GM23248 (cell line): ENCODE data around the gene CELA2A. TPM values are rescaled to one million over a fixed set of nuclear protein-coding genes. Genes with fewer than 3 reads are reported as not detected.
"Not testable (repeated sequence)": the region's sequence is repeated elsewhere in the genome, so short reads cannot be mapped to it uniquely, and the experiment has no call there.

Experiments
- DNase-seq: peaks from one replicate; pipeline ENCODE4 v3.0.0-alpha.2; 2015
- H2AFZ ChIP-seq: fragments of 200-600 bp; sonication (generic); 2 replicates; pipeline ENCODE4 v1.6.1; 2016; ENCODE audit warnings: antibody characterized with exemption
- H3F3A ChIP-seq: fragments of 200-600 bp; sonication (generic); 2 replicates; pipeline ENCODE4 v1.6.1; 2016; ENCODE audit warnings: mild to moderate bottlenecking, antibody characterized with exemption, mixed run types; ENCODE audit not compliant: insufficient read depth
- H3K27ac ChIP-seq: fragments of 200-600 bp; sonication (generic); 2 replicates; pipeline ENCODE4 v1.5.1; 2016; ENCODE audit warnings: mild to moderate bottlenecking
- H3K27me3 ChIP-seq: fragments of 200-600 bp; sonication (generic); replicated peaks from 2 replicates; pipeline ENCODE4 v1.6.1; 2016; ENCODE audit warnings: mild to moderate bottlenecking; ENCODE audit not compliant: insufficient read depth
- H3K36me3 ChIP-seq: fragments of 200-600 bp; sonication (generic); 2 replicates; pipeline ENCODE4 v1.6.1; 2016; ENCODE audit warnings: low read depth, mild to moderate bottlenecking
- H3K4me1 ChIP-seq: fragments of 200-600 bp; sonication (generic); 2 replicates; pipeline ENCODE4 v1.6.1; 2016; ENCODE audit warnings: mild to moderate bottlenecking; ENCODE audit not compliant: insufficient read depth
- H3K4me2 ChIP-seq: fragments of 200-600 bp; sonication (generic); one replicate; pipeline ENCODE4 v1.6.1; 2016; ENCODE audit warnings: mild to moderate bottlenecking; ENCODE audit not compliant: unreplicated experiment
- H3K4me3 ChIP-seq: fragments of 200-600 bp; sonication (generic); 2 replicates; pipeline ENCODE4 v1.5.1; 2016; ENCODE audit warnings: mild to moderate bottlenecking
- H3K79me2 ChIP-seq: fragments of 200-600 bp; sonication (generic); 2 replicates; pipeline ENCODE4 v1.6.1; 2016; ENCODE audit warnings: mild to moderate bottlenecking; ENCODE audit not compliant: insufficient read depth
- H3K9ac ChIP-seq: fragments of 200-600 bp; sonication (generic); 2 replicates; pipeline ENCODE4 v1.6.1; 2016; ENCODE audit warnings: mild to moderate bottlenecking
- H3K9me2 ChIP-seq: fragments of 200-600 bp; sonication (generic); 2 replicates; pipeline ENCODE4 v1.6.1; 2016; ENCODE audit warnings: mixed run types, mild to moderate bottlenecking, moderate library complexity; ENCODE audit not compliant: insufficient read depth
- H3K9me3 ChIP-seq: fragments of 200-600 bp; sonication (generic); one replicate; pipeline ENCODE4 v1.6.1; 2017; ENCODE audit warnings: low read depth
- H4K20me1 ChIP-seq: fragments of 200-600 bp; sonication (generic); 2 replicates; pipeline ENCODE4 v1.6.0; 2016; ENCODE audit not compliant: insufficient read depth
- EZH2 ChIP-seq: fragments of 200-600 bp; sonication (generic); IDR thresholded peaks from 2 replicates; pipeline ENCODE4 v1.6.1; 2018; ENCODE audit warnings: antibody characterized with exemption, mild to moderate bottlenecking; ENCODE audit not compliant: insufficient read depth, poor library complexity, severe bottlenecking
- EZH2phosphoT487 ChIP-seq: fragments of 200-600 bp; sonication (generic); IDR thresholded peaks from 2 replicates; pipeline ENCODE4 v1.6.1; 2018; ENCODE audit warnings: antibody characterized with exemption, moderate library complexity, mild to moderate bottlenecking, low read depth; ENCODE audit not compliant: insufficient read depth
- WGBS, 2 experiments: methylation state at CpG; one replicate each; pipeline ENCODE4 v1.1.6; 2015 to 2017; ENCODE audit warnings: low lambda C conversion rate in 2 of 2, low coverage in 1 of 2; ENCODE audit errors: missing lambda C conversion rate in 2 of 2; 5-methylcytosine and 5-hydroxymethylcytosine counted together
- in situ Hi-C: fragments of 300-500 bp; cut with MboI; formaldehyde crosslinking; loops from 2 replicates; pipeline ENCODE4 v1.15.0; 2020
- polyA plus RNA-seq: library from polyadenylated mRNA; unstranded; fragments of >200 nt; fragmentation: Nextera tagmentation; extraction: Ambion mirVana; gene quantifications from 2 replicates; pipeline ENCODE4 v1.2.1, GENCODE V29; 2016
- total RNA-seq: library from RNA; depleted of rRNA; stranded (reverse); fragments of >200 nt; shearing (Covaris generic); gene quantifications from 2 replicates; pipeline ENCODE4 v1.2.3, GENCODE V29; 2014

The CELA2A gene
- total and polyA plus RNA-seq, 2 experiments from 2014 or later = not detected

GRCh38 chr1:15479654-15480347, 23.3 kb downstream of the CELA2A start:
- Histone ChIP-seq H3K4me1 (no peaks in the 10 kb centered on the region), H4K20me1 (no peaks in the 10 kb centered on the region), H3K9me2 (no peaks in the 10 kb centered on the region), H3K4me3 (no peak overlapping the region), H3K79me2 (no peaks in the 10 kb centered on the region), H3K27me3 (no peaks in the 10 kb centered on the region), H3K4me2 (no peak overlapping the region), H3K9me3 (no peaks in the 10 kb centered on the region), H2AFZ (no peak overlapping the region), H3F3A (no peaks in the 10 kb centered on the region), H3K9ac (no peak overlapping the region), H3K27ac (no peak overlapping the region), H3K36me3 (no peaks in the 10 kb centered on the region)
- TF ChIP-seq EZH2 (no peak), EZH2phosphoT487 (no peak)
- in situ Hi-C loops = no loop called here
- 80 to 82% methylated on average over 11 of the region's 11 CpGs for WGBS, 2 experiments
- DNase-seq = no peak

- in situ Hi-C loops, H3K27ac ChIP-seq, DNase-seq: not testable (repeated sequence)
These were observed 25.9 kb downstream of the CELA2A start for GRCh38 chr1:15482455-15482854.

GRCh38 chr1:15482983-15483543, 26.5 kb downstream of the CELA2A start:
- H4K20me1 ChIP-seq, H3K9ac ChIP-seq, H3K27me3 ChIP-seq, H3K9me2 ChIP-seq, H3K79me2 ChIP-seq, H3K4me3 ChIP-seq, H2AFZ ChIP-seq, DNase-seq, H3K4me2 ChIP-seq, H3K9me3 ChIP-seq, H3K27ac ChIP-seq, H3K4me1 ChIP-seq, in situ Hi-C loops, H3K36me3 ChIP-seq, H3F3A ChIP-seq: not testable (repeated sequence)
- 85 to 90% methylated on average over 11 to 14 of the region's 16 CpGs for WGBS, 2 experiments

More at GRCh38 chr1:15482455-15482854, 25.9 kb downstream of the CELA2A start:
- not testable (repeated sequence) for H3F3A ChIP-seq, H3K4me1 ChIP-seq, H4K20me1 ChIP-seq, H3K9ac ChIP-seq, H3K27me3 ChIP-seq, H3K9me2 ChIP-seq, H3K4me3 ChIP-seq, H3K79me2 ChIP-seq, H3K36me3 ChIP-seq, H3K4me2 ChIP-seq, H3K9me3 ChIP-seq, H2AFZ ChIP-seq
- 90 to 91% methylated on average over 6 of the region's 6 CpGs for WGBS, 2 experiments

- no peaks in the 10 kb centered on the region for H3K36me3 ChIP-seq
- DNase-seq = no peak
- no peak overlapping the region for H3K27ac ChIP-seq
- H3K4me3 ChIP-seq = no peak overlapping the region
- 62 to 77% methylated on average over 2 of the region's 2 CpGs for WGBS, 2 experiments
- H3K27me3 ChIP-seq = no peaks in the 10 kb centered on the region
- no peaks in the 10 kb centered on the region for H3K9me2 ChIP-seq
- no peaks in the 10 kb centered on the region for H3F3A ChIP-seq
- no peaks in the 10 kb centered on the region for H4K20me1 ChIP-seq
- no peak overlapping the region for H2AFZ ChIP-seq
- H3K9ac ChIP-seq = no peak overlapping the region
- no peak for TF ChIP-seq EZH2
- TF ChIP-seq EZH2phosphoT487 = no peak
- in situ Hi-C loops = no loop called here
- no peaks in the 10 kb centered on the region for H3K4me1 ChIP-seq
- no peak overlapping the region for H3K4me2 ChIP-seq
- no peaks in the 10 kb centered on the region for H3K9me3 ChIP-seq
- H3K79me2 ChIP-seq = no peaks in the 10 kb centered on the region
These were observed 27.4 kb downstream of the CELA2A start for GRCh38 chr1:15483971-15484370.

GRCh38 chr1:15484443-15484842, 27.9 kb downstream of the CELA2A start:
- H3K4me3 ChIP-seq, H3K27me3 ChIP-seq, H3K9ac ChIP-seq, H3K36me3 ChIP-seq, H3K4me2 ChIP-seq, in situ Hi-C loops, H3K4me1 ChIP-seq, H3K9me2 ChIP-seq, DNase-seq, H3F3A ChIP-seq, H2AFZ ChIP-seq, H4K20me1 ChIP-seq, H3K9me3 ChIP-seq, H3K27ac ChIP-seq, H3K79me2 ChIP-seq: not testable (repeated sequence)
- 87 to 90% methylated on average over 6 of the region's 6 CpGs for WGBS, 2 experiments
